HG03108 (cell line): ENCODE measurements around the gene LMF1.

Source experiments
- ATAC-seq: cut with Tn5 transposase; IDR thresholded peaks from one replicate; pipeline ENCODE4 v1.9.1; 2021; ENCODE audit warnings: moderate library complexity; ENCODE audit not compliant: unreplicated experiment

The LMF1 gene

DNA sequence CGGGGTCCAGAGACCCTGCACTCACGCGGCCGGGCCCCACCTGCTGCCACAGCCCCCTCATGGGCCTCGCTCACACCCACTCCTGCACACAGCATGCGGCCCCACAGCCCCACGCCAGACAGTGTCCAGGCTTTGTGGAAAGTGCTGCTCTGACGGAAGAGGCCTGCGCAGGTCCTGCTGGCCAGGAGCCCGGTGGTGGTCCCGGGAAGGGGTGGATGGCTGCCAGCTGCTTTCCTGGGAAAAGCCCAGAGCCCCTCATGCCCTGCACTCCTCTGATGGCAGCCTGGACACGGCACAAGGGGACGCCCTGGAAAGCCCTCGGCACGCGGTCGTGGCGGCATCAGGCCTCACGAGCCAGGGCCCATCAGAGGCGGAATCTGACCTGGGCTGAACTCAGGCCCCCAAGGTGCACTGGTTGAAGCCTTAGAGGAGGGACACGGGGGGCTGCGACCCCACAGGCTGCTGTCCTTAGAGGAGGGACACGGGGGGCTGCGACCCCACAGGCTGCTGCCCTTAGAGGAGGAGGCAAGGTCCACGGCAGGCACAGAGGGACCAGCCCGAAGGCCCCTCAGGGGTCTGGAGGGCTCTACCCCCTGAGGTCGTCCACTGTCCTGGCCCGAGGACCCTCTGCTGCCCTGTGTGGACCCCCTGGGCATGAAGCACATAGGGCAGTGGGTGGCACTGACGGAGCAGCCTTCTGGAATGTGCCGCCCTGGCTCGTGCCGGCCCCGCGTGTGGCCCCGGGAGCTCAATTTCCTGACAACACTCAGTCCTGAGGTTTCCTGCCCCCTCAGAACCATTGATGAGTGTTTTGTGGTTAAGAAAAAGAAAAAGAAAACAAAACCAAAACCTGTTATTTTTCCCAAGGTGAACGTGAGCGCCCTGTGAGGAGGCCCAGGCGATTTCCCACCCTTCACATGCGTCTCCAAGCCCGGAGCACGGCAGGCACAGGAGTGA, 32.9 kb upstream of the LMF1 start:
- ATAC-seq = no peak

- no peak for ATAC-seq
Measured at GRCh38 chr16:1002399-1003166, 31.8 kb upstream of the LMF1 start.

- ATAC-seq = no peak
Measured at GRCh38 chr16:1001096-1001495, 30.3 kb upstream of the LMF1 start.

- ATAC-seq = no peak
Measured at GRCh38 chr16:1000608-1001007, 29.8 kb upstream of the LMF1 start.

DNA sequence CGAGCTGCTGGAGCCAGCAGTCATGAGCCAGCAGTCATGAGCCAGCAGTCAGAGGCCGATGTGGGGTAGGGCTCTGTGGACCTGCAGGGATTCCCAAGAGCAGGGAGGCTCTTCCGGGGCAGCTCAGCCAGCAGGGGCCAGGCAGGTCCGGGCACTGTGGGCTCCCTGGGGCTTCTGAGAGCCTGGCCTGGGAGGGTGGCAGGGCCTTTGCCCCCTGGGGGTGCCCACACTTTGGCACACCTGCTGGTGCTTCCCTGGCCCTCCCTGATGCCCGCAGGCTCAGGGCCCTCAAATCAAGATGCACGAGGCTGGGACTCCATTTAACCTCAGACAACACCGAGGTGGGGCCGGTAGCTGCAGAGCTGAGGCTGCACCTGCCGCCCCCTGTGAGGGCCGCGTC, 28.9 kb upstream of the LMF1 start:
- no peak for ATAC-seq

DNA sequence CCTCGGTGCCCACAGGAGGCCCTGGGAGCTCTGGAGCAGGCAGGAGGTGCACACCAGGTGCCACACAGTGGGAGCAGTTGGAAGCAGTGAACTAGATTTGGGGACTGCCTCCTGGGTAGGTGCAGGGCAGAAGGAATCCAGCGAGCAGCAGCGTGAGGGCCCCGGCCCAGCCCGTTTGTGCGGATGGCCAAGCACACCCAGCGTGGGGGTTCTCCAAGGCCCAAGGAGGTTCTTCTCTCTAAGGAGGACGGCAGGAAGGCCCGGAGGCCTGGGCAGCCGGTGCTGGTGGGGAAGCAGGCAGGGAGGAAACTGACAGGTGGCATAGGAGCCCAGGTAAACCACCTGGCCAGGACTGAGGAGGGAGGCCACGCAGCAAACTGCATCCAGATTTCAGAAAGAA, 27.8 kb upstream of the LMF1 start:
- no peak for ATAC-seq

GRCh38 chr16:998211-998610, 27.4 kb upstream of the LMF1 start:
- no peak for ATAC-seq

DNA sequence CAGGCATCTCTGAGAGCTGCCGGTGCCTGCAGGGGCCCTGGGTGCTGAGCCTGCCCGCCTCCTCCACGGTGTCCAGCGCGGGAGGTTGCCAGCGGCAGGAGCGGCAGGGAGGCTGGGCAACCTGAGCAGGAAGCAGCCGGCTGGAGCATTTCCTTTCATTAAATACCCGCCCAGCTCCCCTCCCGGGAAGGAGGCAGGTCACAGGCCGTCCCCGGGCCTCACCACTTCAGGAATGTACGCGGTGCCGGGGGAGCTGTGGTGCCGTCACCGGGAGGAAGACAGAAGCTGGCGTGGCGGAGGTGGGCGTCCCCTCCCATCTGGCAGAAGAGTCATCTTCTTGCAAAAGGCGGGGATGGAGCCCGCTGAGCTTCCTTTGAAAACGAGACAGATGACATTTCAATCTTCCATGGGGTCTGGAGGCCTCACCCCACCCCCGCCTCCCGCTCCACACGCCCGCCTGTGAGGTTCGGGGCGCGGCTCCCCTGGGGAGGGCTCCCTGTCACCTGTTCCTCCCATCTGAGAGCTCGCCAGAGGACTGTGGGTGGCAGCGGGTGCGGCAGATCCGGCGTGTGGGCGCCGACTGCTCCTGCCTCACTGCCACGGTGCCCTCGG, 26.8 kb upstream of the LMF1 start:
- no peak for ATAC-seq

- no peak for ATAC-seq
Measured at GRCh38 chr16:996681-997080, 25.9 kb upstream of the LMF1 start.

DNA sequence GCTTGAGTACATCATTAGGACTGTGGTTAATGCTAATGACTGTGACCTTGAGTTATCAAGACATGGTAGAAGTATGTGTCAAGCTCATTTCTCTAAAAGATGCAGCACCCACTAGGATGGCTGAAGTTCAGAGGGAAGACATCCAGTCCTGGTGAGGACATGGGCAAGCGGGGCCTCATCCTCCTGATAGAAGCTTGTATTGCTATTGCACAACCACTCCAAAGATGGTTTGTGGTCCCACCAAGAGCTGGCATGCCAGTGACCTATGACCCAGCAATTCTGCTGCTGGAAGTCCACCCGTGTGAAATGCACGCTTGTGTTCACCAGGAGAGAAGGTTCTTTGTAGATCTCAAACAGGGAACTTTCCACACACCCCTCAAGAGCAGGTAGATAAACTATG, 25.0 kb upstream of the LMF1 start:
- no peak for ATAC-seq

DNA sequence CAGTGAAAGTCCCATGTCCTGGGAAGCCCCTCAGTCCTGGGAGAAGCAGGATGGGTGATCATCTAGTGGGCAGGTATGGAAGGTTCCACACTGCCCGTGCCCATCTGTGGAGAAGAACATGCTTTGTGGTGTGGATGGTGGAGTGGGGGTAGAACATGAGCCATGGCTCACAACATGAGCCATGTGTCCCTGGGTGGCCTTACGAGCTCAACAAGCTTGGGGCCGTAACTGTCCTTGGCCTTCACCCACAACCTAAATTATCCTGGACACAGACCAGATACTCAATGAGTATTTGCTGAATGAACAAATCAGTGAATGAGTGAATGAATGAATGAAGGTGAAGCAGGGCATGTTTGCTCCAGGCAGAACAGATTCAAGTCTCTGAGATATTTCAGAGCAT, 24.3 kb upstream of the LMF1 start:
- ATAC-seq = no peak

DNA sequence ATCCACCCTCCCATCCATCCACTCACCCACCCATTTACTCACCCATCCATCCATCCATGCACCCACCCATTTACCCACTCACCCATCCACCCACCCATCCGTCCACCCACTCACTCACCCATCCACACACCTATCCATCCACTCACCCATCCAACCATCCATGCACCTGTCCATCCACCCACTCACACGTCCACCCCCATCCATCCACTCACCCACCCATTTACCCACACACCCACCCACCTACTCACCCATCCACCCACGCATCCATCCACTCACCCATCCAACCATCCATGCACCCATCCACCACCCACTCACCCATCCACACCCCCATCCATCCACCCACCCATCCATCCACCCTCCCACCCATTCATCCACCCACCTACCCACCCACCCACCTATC, 22.9 kb upstream of the LMF1 start:
- no peak for ATAC-seq

GRCh38 chr16:991773-992172, 21.0 kb upstream of the LMF1 start:
- no peak for ATAC-seq

- no peak for ATAC-seq
Measured at GRCh38 chr16:991345-991744, 20.6 kb upstream of the LMF1 start.

- ATAC-seq = no peak
Measured at GRCh38 chr16:990516-991291, 19.9 kb upstream of the LMF1 start.

GRCh38 chr16:989354-989814, 18.6 kb upstream of the LMF1 start:
- ATAC-seq = no peak

GRCh38 chr16:988471-989353, 17.9 kb upstream of the LMF1 start:
- no peak for ATAC-seq

GRCh38 chr16:987906-988305, 17.1 kb upstream of the LMF1 start:
- ATAC-seq = no peak

- no peak for ATAC-seq
Measured at GRCh38 chr16:986925-987582, 16.3 kb upstream of the LMF1 start.
